Osteoblast (primary cell): ENCODE measurements around the gene WWC1. TPM values are rescaled to one million over a fixed set of nuclear protein-coding genes. Genes with fewer than 3 reads are reported as not detected.

ENCODE experiments used
- DNase-seq: peaks from one replicate; pipeline ENCODE4 v3.0.0; 2011; ENCODE audit warnings: low spot score, mixed read lengths; ENCODE audit not compliant: insufficient read length; ENCODE audit errors: missing footprints
- H2AFZ ChIP-seq: 2 replicates; pipeline ENCODE4 v1.6.0; 2011; ENCODE audit warnings: mild to moderate bottlenecking, low read length
- H3K27ac ChIP-seq: 2 replicates; pipeline ENCODE4 v1.5.1; 2011; ENCODE audit warnings: mild to moderate bottlenecking, low read depth, low read length, moderate library complexity
- H3K27me3 ChIP-seq: 2 replicates; pipeline ENCODE4 v1.6.0; 2012; ENCODE audit warnings: mild to moderate bottlenecking, control low read depth, inconsistent platforms, low read length, moderate library complexity; ENCODE audit not compliant: insufficient read depth
- H3K36me3 ChIP-seq: 2 replicates; pipeline ENCODE4 v1.5.1; 2011; ENCODE audit warnings: mild to moderate bottlenecking, low read length, control low read depth, moderate library complexity; ENCODE audit not compliant: insufficient read depth
- H3K4me1 ChIP-seq: 2 replicates; pipeline ENCODE4 v1.5.1; 2011; ENCODE audit warnings: mild to moderate bottlenecking, low read length, control low read depth, moderate library complexity; ENCODE audit not compliant: insufficient read depth
- H3K4me2 ChIP-seq: 2 replicates; pipeline ENCODE4 v1.6.0; 2011; ENCODE audit warnings: mild to moderate bottlenecking, low read length; ENCODE audit not compliant: insufficient read depth
- H3K4me3 ChIP-seq: fragments of 200-600 bp; sonication (generic); 3 replicates; pipeline ENCODE4 v1.5.1; 2012; ENCODE audit warnings: mild to moderate bottlenecking, low read length, inconsistent platforms; ENCODE audit not compliant: insufficient read depth
- H3K79me2 ChIP-seq: 2 replicates; pipeline ENCODE4 v1.6.0; 2012; ENCODE audit warnings: mild to moderate bottlenecking, low read length, control low read depth, inconsistent platforms; ENCODE audit not compliant: insufficient read depth
- H3K9me3 ChIP-seq: 2 replicates; pipeline ENCODE4 v1.5.1; 2011; ENCODE audit warnings: low read depth, low read length, control low read depth
- H4K20me1 ChIP-seq: 2 replicates; pipeline ENCODE4 v1.6.0; 2012; ENCODE audit warnings: mild to moderate bottlenecking, low read length, control low read depth; ENCODE audit not compliant: insufficient read depth
- total RNA-seq: library from RNA; depleted of rRNA; stranded (reverse); fragments of >200 nt; gene quantifications from 2 replicates; pipeline ENCODE4 v1.2.3, GENCODE V29; 2012
- TF ChIP-seq, protein P1 (sequence below): IDR thresholded peaks from 2 replicates; pipeline ENCODE4 v1.5.1; 2011; ENCODE audit warnings: mild to moderate bottlenecking, low read depth, low read length, moderate library complexity; ENCODE audit errors: extremely low read depth

Gene WWC1
- total RNA-seq, 1 donor, result 1.4 TPM

GRCh38 chr5:168464641-168465040, 173.2 kb downstream of the WWC1 start:
- no peak overlapping the region for H2AFZ ChIP-seq
- H3K4me2 ChIP-seq, result no peak overlapping the region
- H3K27me3 ChIP-seq, result no peaks in the 10 kb centered on the region
- no peak overlapping the region for H3K4me3 ChIP-seq
- H3K27ac ChIP-seq, result no peak overlapping the region
- H3K36me3 ChIP-seq, result no peaks in the 10 kb centered on the region
- no peaks in the 10 kb centered on the region for H3K9me3 ChIP-seq
- H3K79me2 ChIP-seq, result no peaks in the 10 kb centered on the region
- DNase-seq, result no peak
- no peaks in the 10 kb centered on the region for H4K20me1 ChIP-seq
- TF ChIP-seq, protein P1, sequence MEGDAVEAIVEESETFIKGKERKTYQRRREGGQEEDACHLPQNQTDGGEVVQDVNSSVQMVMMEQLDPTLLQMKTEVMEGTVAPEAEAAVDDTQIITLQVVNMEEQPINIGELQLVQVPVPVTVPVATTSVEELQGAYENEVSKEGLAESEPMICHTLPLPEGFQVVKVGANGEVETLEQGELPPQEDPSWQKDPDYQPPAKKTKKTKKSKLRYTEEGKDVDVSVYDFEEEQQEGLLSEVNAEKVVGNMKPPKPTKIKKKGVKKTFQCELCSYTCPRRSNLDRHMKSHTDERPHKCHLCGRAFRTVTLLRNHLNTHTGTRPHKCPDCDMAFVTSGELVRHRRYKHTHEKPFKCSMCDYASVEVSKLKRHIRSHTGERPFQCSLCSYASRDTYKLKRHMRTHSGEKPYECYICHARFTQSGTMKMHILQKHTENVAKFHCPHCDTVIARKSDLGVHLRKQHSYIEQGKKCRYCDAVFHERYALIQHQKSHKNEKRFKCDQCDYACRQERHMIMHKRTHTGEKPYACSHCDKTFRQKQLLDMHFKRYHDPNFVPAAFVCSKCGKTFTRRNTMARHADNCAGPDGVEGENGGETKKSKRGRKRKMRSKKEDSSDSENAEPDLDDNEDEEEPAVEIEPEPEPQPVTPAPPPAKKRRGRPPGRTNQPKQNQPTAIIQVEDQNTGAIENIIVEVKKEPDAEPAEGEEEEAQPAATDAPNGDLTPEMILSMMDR, result no peak
- H3K4me1 ChIP-seq, result no peaks in the 10 kb centered on the region

DNA sequence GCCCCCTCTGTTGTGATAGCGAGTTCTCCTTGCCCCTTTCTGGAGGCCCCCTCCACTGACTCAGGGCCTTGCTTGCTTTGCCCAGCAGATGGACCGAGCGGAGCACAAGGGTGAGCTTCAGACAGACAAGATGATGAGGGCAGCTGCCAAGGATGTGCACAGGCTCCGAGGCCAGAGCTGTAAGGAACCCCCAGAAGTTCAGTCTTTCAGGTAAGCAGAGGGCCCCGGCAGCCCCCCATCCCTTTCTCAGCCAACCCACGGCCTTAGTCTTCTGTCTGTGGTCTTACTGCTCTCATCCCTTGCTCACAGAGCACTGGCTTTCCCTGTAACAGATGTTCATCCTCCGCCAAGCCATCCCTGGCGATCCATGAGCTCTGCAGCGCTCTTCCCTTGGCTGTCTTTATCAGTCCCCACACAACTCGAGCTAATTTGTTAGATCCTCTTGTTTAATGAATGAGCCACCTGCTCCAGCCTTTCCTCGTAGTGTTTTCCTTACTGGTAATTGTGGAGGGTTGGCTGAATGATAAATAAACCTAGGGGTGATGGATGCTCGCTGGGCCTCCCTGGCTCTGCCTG, 176.4 kb downstream of the WWC1 start:
- Histone ChIP-seq H3K4me3 (no peak overlapping the region), H4K20me1 (no peaks in the 10 kb centered on the region), H3K27ac (no peak overlapping the region), H3K36me3 (no peaks in the 10 kb centered on the region), H3K79me2 (no peaks in the 10 kb centered on the region), H3K27me3 (no peaks in the 10 kb centered on the region), H3K4me2 (no peak overlapping the region), H2AFZ (no peak overlapping the region), H3K9me3 (no peaks in the 10 kb centered on the region), H3K4me1 (peaks cover 14% of the 10 kb centered on the region)
- TF ChIP-seq, protein P1, result no peak
- peak; percentile 31 for DNase-seq

- Histone ChIP-seq H3K27me3 (no peaks in the 10 kb centered on the region), H3K4me2 (no peak overlapping the region), H2AFZ (no peak overlapping the region), H3K9me3 (no peaks in the 10 kb centered on the region), H3K79me2 (no peaks in the 10 kb centered on the region), H3K36me3 (no peaks in the 10 kb centered on the region), H4K20me1 (no peaks in the 10 kb centered on the region), H3K4me1 (peaks cover 17% of the 10 kb centered on the region), H3K4me3 (no peak overlapping the region), H3K27ac (no peak overlapping the region)
- TF ChIP-seq, protein P1, result no peak
- peak; percentile 92 for DNase-seq
These were observed 177.4 kb downstream of the WWC1 start for GRCh38 chr5:168468836-168469235.

- Histone ChIP-seq H2AFZ (no peak overlapping the region), H3K27me3 (no peaks in the 10 kb centered on the region), H3K36me3 (no peaks in the 10 kb centered on the region), H3K27ac (no peak overlapping the region), H3K4me2 (no peak overlapping the region), H3K4me3 (no peak overlapping the region), H4K20me1 (no peaks in the 10 kb centered on the region), H3K9me3 (no peaks in the 10 kb centered on the region), H3K4me1 (peaks cover 17% of the 10 kb centered on the region), H3K79me2 (no peaks in the 10 kb centered on the region)
- DNase-seq, result no peak
- TF ChIP-seq, protein P1, result no peak
These were observed 178.4 kb downstream of the WWC1 start for GRCh38 chr5:168469816-168470215.
